WTC11 (cell line): ENCODE measurements around the gene IRF7. TPM values are rescaled to one million over a fixed set of nuclear protein-coding genes. Genes with fewer than 3 reads are reported as not detected.

Experiments used
- ATAC-seq: fragments of 200-7000 bp; cut with Tn5 transposase; 2 replicates; pipeline ENCODE4 v1.10.0; 2021; ENCODE audit warnings: mild to moderate bottlenecking, moderate library complexity
- CTCF ChIA-PET: fragments of 300-600 bp; sonication (Branson Sonifier 250); formaldehyde crosslinking; loops from one replicate; lab custom pipeline; 2021; ENCODE audit warnings: antibody characterized with exemption; lab: Charles Lee
- POLR2A ChIA-PET: fragments of 350-600 bp; sonication (Branson Sonifier 250); formaldehyde crosslinking; loops from one replicate; lab custom pipeline; 2021; ENCODE audit warnings: antibody characterized with exemption; lab: Charles Lee
- DNase-seq: peaks from one replicate; pipeline ENCODE4 v3.0.0; 2021; ENCODE audit warnings: low spot score
- H3K27ac Mint-ChIP-seq: 2 replicates; pipeline ENCODE4 v1.8.0; 2021; ENCODE audit warnings: mixed read lengths
- H3K27me3 Mint-ChIP-seq: 2 replicates; pipeline ENCODE4 v1.8.0; 2021; ENCODE audit warnings: low read depth, mild to moderate bottlenecking, moderate library complexity, mixed read lengths
- H3K36me3 Mint-ChIP-seq: 2 replicates; pipeline ENCODE4 v1.8.0; 2021; ENCODE audit warnings: mixed read lengths
- H3K4me1 Mint-ChIP-seq: 2 replicates; pipeline ENCODE4 v1.8.0; 2022; ENCODE audit warnings: mixed read lengths
- H3K4me3 Mint-ChIP-seq: 2 replicates; pipeline ENCODE4 v1.8.0; 2021; ENCODE audit warnings: mild to moderate bottlenecking, moderate library complexity, mixed read lengths
- H3K9me3 Mint-ChIP-seq: 2 replicates; pipeline ENCODE4 v1.8.0; 2021; ENCODE audit warnings: mixed read lengths
- AFF4 ChIP-seq: sonication (generic); formaldehyde crosslinking; IDR thresholded peaks from 2 replicates; pipeline ENCODE4 v1.8.1; 2023; ENCODE audit warnings: mild to moderate bottlenecking, missing genetic modification reagents, borderline replicate concordance
- CDX4 ChIP-seq: fragments of 250-450 bp; sonication (Bioruptor Pico); IDR thresholded peaks from 2 replicates; pipeline ENCODE4 v1.9.0; 2021; ENCODE audit warnings: moderate library complexity, mild to moderate bottlenecking, inconsistent platforms, borderline replicate concordance
- CTCF ChIP-seq: fragments of 200-600 bp; IDR thresholded peaks from 2 replicates; pipeline ENCODE4 v1.8.0; 2022; ENCODE audit warnings: antibody characterized with exemption
- FOXJ3 ChIP-seq: sonication (generic); formaldehyde crosslinking; IDR thresholded peaks from 2 replicates; pipeline ENCODE4 v1.9.0; 2021; ENCODE audit warnings: missing genetic modification reagents, mild to moderate bottlenecking, borderline replicate concordance
- HMGA2 ChIP-seq: fragments of 250-450 bp; sonication (Bioruptor Pico); IDR thresholded peaks from 2 replicates; pipeline ENCODE4 v1.4.0; 2021; ENCODE audit warnings: mild to moderate bottlenecking, moderate library complexity
- HMGXB4 ChIP-seq: sonication (generic); formaldehyde crosslinking; IDR thresholded peaks from 2 replicates; pipeline ENCODE4 v1.8.1; 2023; ENCODE audit warnings: mild to moderate bottlenecking, moderate library complexity, missing genetic modification reagents
- KAT7 ChIP-seq: sonication (generic); formaldehyde crosslinking; IDR thresholded peaks from 2 replicates; pipeline ENCODE4 v1.8.1; 2023; ENCODE audit warnings: missing genetic modification reagents, mild to moderate bottlenecking, borderline replicate concordance
- NR2C2 ChIP-seq: sonication (generic); formaldehyde crosslinking; IDR thresholded peaks from 2 replicates; pipeline ENCODE4 v1.8.0; 2022; ENCODE audit warnings: mild to moderate bottlenecking, missing genetic modification reagents
- NR3C1 ChIP-seq: sonication (generic); formaldehyde crosslinking; conservative IDR thresholded peaks from 2 replicates; pipeline ENCODE4 v1.8.1; 2023; ENCODE audit warnings: low read depth, mild to moderate bottlenecking, missing genetic modification reagents
- OVOL2 ChIP-seq: fragments of 250-450 bp; sonication (Bioruptor Pico); IDR thresholded peaks from 2 replicates; pipeline ENCODE4 v1.9.0; 2021; ENCODE audit warnings: mild to moderate bottlenecking, borderline replicate concordance
- TEAD4 ChIP-seq: sonication (generic); formaldehyde crosslinking; IDR thresholded peaks from 2 replicates; pipeline ENCODE4 v1.8.0; 2022; ENCODE audit warnings: mild to moderate bottlenecking, missing genetic modification reagents
- ZMAT4 ChIP-seq: fragments of 250-450 bp; sonication (Bioruptor Pico); IDR thresholded peaks from 2 replicates; pipeline ENCODE4 v1.9.0; 2021; ENCODE audit warnings: mild to moderate bottlenecking
- ZNF416 ChIP-seq: fragments of 250-450 bp; sonication (Bioruptor Pico); IDR thresholded peaks from 2 replicates; pipeline ENCODE4 v1.9.0; 2021; ENCODE audit warnings: mild to moderate bottlenecking, inconsistent platforms
- ZNF425 ChIP-seq: fragments of 250-450 bp; sonication (Bioruptor Pico); conservative IDR thresholded peaks from 2 replicates; pipeline ENCODE4 v1.9.0; 2021; ENCODE audit warnings: mild to moderate bottlenecking
- total RNA-seq: library from RNA; stranded (reverse); gene quantifications from 3 replicates; pipeline ENCODE4 v1.2.3, GENCODE V29; 2021

Gene IRF7
- total RNA-seq, 1 experiment from 2014 or later, result 11.1 TPM

GRCh38 chr11:665062-665703 is 49.4 kb upstream of the IRF7 start (continued):
- TF ChIP-seq ZNF425 (CRISPR knock-in tag) (no peak), TEAD4 (CRISPR knock-in tag) (no peak), HMGA2 (CRISPR knock-in tag) (no peak), NR3C1 (CRISPR knock-in tag) (no peak), HMGXB4 (CRISPR knock-in tag) (no peak), NR2C2 (CRISPR knock-in tag) (no peak), KAT7 (CRISPR knock-in tag) (no peak), CDX4 (no peak)

GRCh38 chr11:662689-663274 is 47.0 kb upstream of the IRF7 start:
- CTCF ChIA-PET, result interaction anchor here (0.6 to 1.0 kb wide), 3 partner anchors 34 to 70 kb away, joined by 3 to 4 read pairs (median 3); no protein-coding TSS in a partner anchor
- H3K36me3 Mint-ChIP-seq, result peaks cover 31% of the 10 kb centered on the region
- no peak overlapping the region for H3K4me3 Mint-ChIP-seq
- no peaks in the 10 kb centered on the region for H3K4me1 Mint-ChIP-seq
- peak; percentile 93 for ATAC-seq
- no peaks in the 10 kb centered on the region for H3K27me3 Mint-ChIP-seq
- TF ChIP-seq OVOL2 (no peak), CTCF (peak; percentile 67)
- TF ChIP-seq, all 79 proteins: peak for 1
- Mint-ChIP-seq H3K9me3 (0 out of 2 replicates have a peak, but pooled peaks cover 3% of the 10 kb centered on the region), H3K27ac (peak overlapping the region; percentile 85)
- POLR2A ChIA-PET, result no interaction called here
- DNase-seq, result peak; percentile 79

- no peaks in the 10 kb centered on the region for H3K27me3 Mint-ChIP-seq
- CTCF ChIA-PET, result interaction anchor here (0.9 kb wide), 2 partner anchors 35 to 66 kb away, joined by 3 read pairs; partner anchors contain the start of gene TMEM80
- 0 out of 2 replicates have a peak, but pooled peaks cover 3% of the 10 kb centered on the region for H3K9me3 Mint-ChIP-seq
These were observed 45.1 kb upstream of the IRF7 start for GRCh38 chr11:660681-661444.

More at GRCh38 chr11:660681-661444, 45.1 kb upstream of the IRF7 start:
- DNase-seq (no peak), ATAC-seq (no peak)
- Mint-ChIP-seq H3K36me3 (peaks cover 27% of the 10 kb centered on the region), H3K4me3 (no peak overlapping the region), H3K27ac (no peak overlapping the region), H3K4me1 (no peaks in the 10 kb centered on the region)
- TF ChIP-seq ZMAT4 (CRISPR knock-in tag) (no peak), FOXJ3 (CRISPR knock-in tag) (no peak), ZNF416 (no peak), AFF4 (CRISPR knock-in tag) (no peak)
- POLR2A ChIA-PET, result no interaction called here
